Colonic mucosa (tissue), 4 donors: ENCODE measurements around the gene ANTXR1. TPM values are rescaled to one million over a fixed set of nuclear protein-coding genes. Genes with fewer than 3 reads are reported as not detected.

Experiments used
- DNase-seq: peaks from one replicate; pipeline ENCODE4 v3.0.0-alpha.2; 2020
- H3K27ac ChIP-seq: fragments of 200-600 bp; one replicate; pipeline ENCODE4 v1.8.0; 2021
- H3K27me3 ChIP-seq: fragments of 200-600 bp; one replicate; pipeline ENCODE4 v1.8.0; 2021
- H3K36me3 ChIP-seq: fragments of 200-600 bp; one replicate; pipeline ENCODE4 v1.8.0; 2021
- H3K4me1 ChIP-seq: fragments of 200-600 bp; one replicate; pipeline ENCODE4 v1.8.0; 2021; ENCODE audit warnings: mild to moderate bottlenecking
- H3K4me3 ChIP-seq: fragments of 200-600 bp; one replicate; pipeline ENCODE4 v1.8.0; 2021
- H3K9ac ChIP-seq, 2 donors: one replicate each; pipeline ENCODE4 v1.7.0; 2013; ENCODE audit warnings: control low read depth in 2 of 2, low read depth in 2 of 2, low read length in 2 of 2
- H3K9me3 ChIP-seq: fragments of 200-600 bp; one replicate; pipeline ENCODE4 v1.8.0; 2021
- CTCF ChIP-seq: fragments of 200-600 bp; IDR thresholded peaks from one replicate; pipeline ENCODE4 v1.8.0; 2022; ENCODE audit warnings: antibody characterized with exemption, mild to moderate bottlenecking
- intact Hi-C: fragments of 100-400 bp; cut with DNase I; formaldehyde crosslinking; loops from one replicate; pipeline ENCODE4 v1.14.1; 2022
- total RNA-seq, 2 donors: library from RNA; stranded (reverse); fragmentation: NEBNext Ultra II Directional in 1 of 2; extraction: Animal tissue kit (Norgen Biotek cat#: 25700) in 1 of 2; gene quantifications; one replicate each; pipeline ENCODE4 v1.2.1, GENCODE V29; 2021
- donor health status: healthy.
- donor health status: DM: no; HTN: no; CAD: no.
- donor health status: DM: no; HTN: no; CAD: no.

ANTXR1 gene
- total RNA-seq, 2 donors from 2014 or later: 8.1 to 17.0 TPM

GRCh38 chr2:69241093-69241492 is 228.1 kb downstream of the ANTXR1 start:
- Histone ChIP-seq H3K36me3 (no peaks in the 10 kb centered on the region), H3K9ac (no peak overlapping the region), H3K27me3 (no peaks in the 10 kb centered on the region), H3K4me1 (no peaks in the 10 kb centered on the region), H3K4me3 (no peak overlapping the region), H3K27ac (no peak overlapping the region), H3K9me3 (no peaks in the 10 kb centered on the region)
- intact Hi-C loops: no loop called here
- no peak for TF ChIP-seq CTCF
- no peak for DNase-seq

- H3K4me1 ChIP-seq: no peaks in the 10 kb centered on the region
- H3K9me3 ChIP-seq: no peaks in the 10 kb centered on the region
- no peak overlapping the region for H3K27ac ChIP-seq
- H3K4me3 ChIP-seq: no peak overlapping the region
- no peak for TF ChIP-seq CTCF
- intact Hi-C loops: no loop called here
- no peak for DNase-seq
- H3K9ac ChIP-seq: no peak overlapping the region
- no peaks in the 10 kb centered on the region for H3K27me3 ChIP-seq
- H3K36me3 ChIP-seq: no peaks in the 10 kb centered on the region
These were observed 228.9 kb downstream of the ANTXR1 start for GRCh38 chr2:69241664-69242514.

GRCh38 chr2:69242651-69243051 is 229.7 kb downstream of the ANTXR1 start:
- H3K27me3 ChIP-seq: no peaks in the 10 kb centered on the region
- intact Hi-C loops: no loop called here
- no peak overlapping the region for H3K4me3 ChIP-seq
- H3K9ac ChIP-seq: no peak overlapping the region
- H3K9me3 ChIP-seq: no peaks in the 10 kb centered on the region
- TF ChIP-seq CTCF: no peak
- H3K27ac ChIP-seq: no peak overlapping the region
- H3K4me1 ChIP-seq: no peaks in the 10 kb centered on the region
- DNase-seq: no peak
- H3K36me3 ChIP-seq: no peaks in the 10 kb centered on the region

DNA sequence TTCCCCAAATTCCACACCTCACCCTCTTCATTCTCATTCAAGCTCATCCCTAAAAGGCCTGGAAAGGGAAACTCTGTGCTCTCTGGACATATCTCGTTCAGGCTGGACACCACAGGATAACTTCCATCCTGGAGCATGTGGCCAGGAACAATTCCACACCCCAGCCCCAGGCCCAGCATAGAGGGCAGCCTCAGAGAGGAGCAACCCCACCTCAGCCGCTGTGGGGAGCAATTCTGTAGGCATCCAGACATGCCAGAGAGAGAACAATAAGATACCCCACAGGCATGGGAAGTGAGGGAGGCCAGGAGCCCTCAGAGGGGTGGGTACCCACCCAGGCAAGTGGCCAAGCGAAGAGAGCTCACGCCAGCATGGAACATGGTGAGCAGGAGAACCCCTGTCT is 230.7 kb downstream of the ANTXR1 start:
- Histone ChIP-seq H3K4me1 (no peaks in the 10 kb centered on the region), H3K4me3 (no peak overlapping the region), H3K27ac (no peak overlapping the region), H3K9me3 (no peaks in the 10 kb centered on the region), H3K36me3 (no peaks in the 10 kb centered on the region), H3K9ac (no peak overlapping the region), H3K27me3 (no peaks in the 10 kb centered on the region)
- intact Hi-C loops: no loop called here
- TF ChIP-seq CTCF: no peak
- no peak for DNase-seq

DNA sequence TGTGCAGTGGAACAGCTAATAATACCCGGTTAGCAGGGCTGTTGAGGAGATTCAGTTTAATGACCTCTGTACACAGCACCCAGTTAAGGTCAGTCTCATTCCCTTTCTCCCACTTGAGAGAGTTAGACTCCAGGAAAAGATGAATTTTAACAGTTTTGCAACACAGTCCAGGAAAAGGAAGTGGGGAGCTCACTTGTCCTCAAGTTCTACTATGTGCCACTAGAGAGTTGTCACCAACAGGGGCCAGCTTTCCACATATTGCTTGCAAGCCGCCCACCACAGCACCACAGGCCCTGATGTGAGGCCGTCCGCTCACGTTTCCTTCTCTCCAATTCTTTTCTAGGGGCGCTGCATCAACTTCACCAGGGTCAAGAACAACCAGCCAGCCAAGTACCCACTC is 231.9 kb downstream of the ANTXR1 start:
- no peak for TF ChIP-seq CTCF
- H3K4me1 ChIP-seq: no peaks in the 10 kb centered on the region
- intact Hi-C loops: no loop called here
- H3K9ac ChIP-seq: no peak overlapping the region
- H3K27me3 ChIP-seq: no peaks in the 10 kb centered on the region
- no peaks in the 10 kb centered on the region for H3K9me3 ChIP-seq
- no peak overlapping the region for H3K4me3 ChIP-seq
- no peak overlapping the region for H3K27ac ChIP-seq
- no peak for DNase-seq
- H3K36me3 ChIP-seq: no peaks in the 10 kb centered on the region
